HG02938 (cell line): Measurements from ENCODE around the gene ULK4.
"Not testable (repeated sequence)": the region's sequence is repeated elsewhere in the genome, so short reads cannot be mapped to it uniquely, and the experiment has no call there.

Experiments
- ATAC-seq: cut with Tn5 transposase; IDR thresholded peaks from one replicate; pipeline ENCODE4 v1.9.1; 2021; ENCODE audit warnings: mild to moderate bottlenecking, moderate library complexity; ENCODE audit not compliant: unreplicated experiment

The ULK4 gene

GRCh38 chr3:41960826-41961750 is 815 bp downstream of the ULK4 start:
- peak; percentile 3 for ATAC-seq

- ATAC-seq: no peak
Observed at GRCh38 chr3:41956574-41956973, 5.3 kb downstream of the ULK4 start.

- no peak for ATAC-seq
Observed at GRCh38 chr3:41955192-41955591, 6.7 kb downstream of the ULK4 start.

- no peak for ATAC-seq
Observed at GRCh38 chr3:41943311-41943843, 18.5 kb downstream of the ULK4 start.

- no peak for ATAC-seq
Observed at GRCh38 chr3:41940393-41940792, 21.5 kb downstream of the ULK4 start.

- no peak for ATAC-seq
Observed at GRCh38 chr3:41936384-41936783, 25.5 kb downstream of the ULK4 start.

GRCh38 chr3:41933154-41933676 is 28.7 kb downstream of the ULK4 start:
- no peak for ATAC-seq

- ATAC-seq: no peak
Observed at GRCh38 chr3:41932464-41932863, 29.4 kb downstream of the ULK4 start.

- ATAC-seq: no peak
Observed at GRCh38 chr3:41920406-41920965, 41.4 kb downstream of the ULK4 start.

- no peak for ATAC-seq
Observed at GRCh38 chr3:41915353-41915752, 46.5 kb downstream of the ULK4 start.

- ATAC-seq: no peak
Observed at GRCh38 chr3:41912280-41912679, 49.6 kb downstream of the ULK4 start.

- no peak for ATAC-seq
Observed at GRCh38 chr3:41907330-41908073, 54.4 kb downstream of the ULK4 start.

GRCh38 chr3:41900265-41900664 is 61.6 kb downstream of the ULK4 start:
- ATAC-seq: no peak

GRCh38 chr3:41898631-41899030 is 63.3 kb downstream of the ULK4 start:
- no peak for ATAC-seq

- ATAC-seq: no peak
Observed at GRCh38 chr3:41893977-41894376, 67.9 kb downstream of the ULK4 start.

- no peak for ATAC-seq
Observed at GRCh38 chr3:41888368-41889076, 73.4 kb downstream of the ULK4 start.

- ATAC-seq: no peak
Observed at GRCh38 chr3:41882956-41883355, 78.9 kb downstream of the ULK4 start.

GRCh38 chr3:41881233-41881821 is 80.6 kb downstream of the ULK4 start:
- no peak for ATAC-seq

- ATAC-seq: no peak
Observed at GRCh38 chr3:41880387-41880786, 81.5 kb downstream of the ULK4 start.

GRCh38 chr3:41877741-41878140 is 84.2 kb downstream of the ULK4 start:
- ATAC-seq: not testable (repeated sequence)
